Measurements from ENCODE around the gene WNT7B. TPM values are rescaled to one million over a fixed set of nuclear protein-coding genes. Genes with fewer than 3 reads are reported as not detected.

Gene WNT7B
- total RNA-seq (2014; rRNA removed; shearing (Covaris generic)), result 0.10 and 3.0 TPM in 2 replicates
- 0.17 TPM in 1 of 2 replicates, not detected in the other for polyA plus RNA-seq (2016; fragmentation: Nextera tagmentation; extraction: Ambion mirVana)
- long read RNA-seq, result 0 reads

GRCh38 chr22:45977003-45977411 lies at the start of gene WNT7B:
WNT7B (minus strand) TSS chr22:45977162; CDS start chr22:45976754, 408 bp downstream.
- H3K36me3 ChIP-seq (ENCODE audit: insufficient read depth), result no peaks in the 10 kb centered on the region
- Mint-ChIP-seq H3K4me1 (peaks cover 18% of the 10 kb centered on the region), H3K27me3 (ENCODE audit: insufficient read depth, low read depth, poor library complexity) (peaks cover 53% of the 10 kb centered on the region), H3K27ac (no peak within 1 kb of the TSS), H3K4me3 (peak within 1 kb of the TSS; percentile 73), H3K9me3 (peaks cover 19% of the 10 kb centered on the region), H3K36me3 (ENCODE audit: low read depth) (peaks cover 11% of the 10 kb centered on the region; the same call in 2 of the 3 replicates)
- H3K27me3 ChIP-seq (ENCODE audit: insufficient read depth), result peaks cover 73% of the 10 kb centered on the region
- peaks cover 4% of the 10 kb centered on the region for H4K20me1 ChIP-seq (replicated peaks; ENCODE audit: insufficient read depth)
- H3K4me3 ChIP-seq, result peak within 1 kb of the TSS; percentile 70
- peak; percentile 6 for ATAC-seq
- peak; percentile 74 for DNase-seq (ENCODE audit: low spot score)
- no peak for TF ChIP-seq ZNF331 (CRISPR knock-in tag; IDR thresholded peaks at IDR 0.05; ENCODE audit: low read depth)
- no peak for TF ChIP-seq ETS1 (IDR thresholded peaks at IDR 0.05)
- no peak for TF ChIP-seq NANOG (IDR thresholded peaks at IDR 0.05; ENCODE audit: borderline replicate concordance)
- no peak for TF ChIP-seq ZNF114 (CRISPR knock-in tag; IDR thresholded peaks at IDR 0.05)
- no peak for TF ChIP-seq JUNB (IDR thresholded peaks at IDR 0.05; ENCODE audit: unreplicated experiment)
- no peak for TF ChIP-seq STAT1 (IDR thresholded peaks at IDR 0.05; ENCODE audit: unreplicated experiment)
- no peak for TF ChIP-seq CREB1 (CRISPR knock-in tag; IDR thresholded peaks at IDR 0.05; ENCODE audit: low read depth)
- no peak for TF ChIP-seq POLR2AphosphoS5 (IDR thresholded peaks at IDR 0.05; ENCODE audit: low read depth)
- TF ChIP-seq CTCF (conservative IDR thresholded peaks at IDR 0.05; ENCODE audit: low read depth in 2 of 2), result no peak
- no peak for TF ChIP-seq ZNF462 (CRISPR knock-in tag; IDR thresholded peaks at IDR 0.05)
- no peak for TF ChIP-seq EZH2phosphoT487 (IDR thresholded peaks at IDR 0.05; ENCODE audit: unreplicated experiment)
- H3K4me2 ChIP-seq, result peak within 1 kb of the TSS; percentile 82
- H2AFZ ChIP-seq, result peak within 1 kb of the TSS; percentile 95
- H3K4me1 ChIP-seq (ENCODE audit: insufficient read depth), result peaks cover 8% of the 10 kb centered on the region
- no peaks in the 10 kb centered on the region for H3K79me2 ChIP-seq (replicated peaks; ENCODE audit: insufficient read depth)
- peaks cover 12% of the 10 kb centered on the region for H3F3A ChIP-seq (replicated peaks; ENCODE audit: low read depth)
- H3K9me2 ChIP-seq (ENCODE audit: insufficient read depth), result no peaks in the 10 kb centered on the region
- no peak within 1 kb of the TSS for H3K27ac ChIP-seq (ENCODE audit: low read depth)

Data from GM23338 (cell line).